HL-60/S4 (cell line): ENCODE measurements around the gene SNAPC4.

Experiments used
- in situ Hi-C: fragments of 300-500 bp; cut with MboI; formaldehyde crosslinking; loops from 2 replicates; pipeline ENCODE4 v1.14.3; 2022; ENCODE audit warnings: low sequenced_read_pairs

Gene SNAPC4

GRCh38 chr9:136409557-136410455, 9.8 kb upstream of the SNAPC4 start:
- in situ Hi-C loops, result loop anchor here (5.0 kb wide), 1 partner anchor 73 kb away; no protein-coding TSS in a partner anchor

GRCh38 chr9:136407911-136408310, 7.9 kb upstream of the SNAPC4 start:
- in situ Hi-C loops, result loop anchor here (5.0 kb wide), 1 partner anchor 71 kb away; no protein-coding TSS in a partner anchor

DNA sequence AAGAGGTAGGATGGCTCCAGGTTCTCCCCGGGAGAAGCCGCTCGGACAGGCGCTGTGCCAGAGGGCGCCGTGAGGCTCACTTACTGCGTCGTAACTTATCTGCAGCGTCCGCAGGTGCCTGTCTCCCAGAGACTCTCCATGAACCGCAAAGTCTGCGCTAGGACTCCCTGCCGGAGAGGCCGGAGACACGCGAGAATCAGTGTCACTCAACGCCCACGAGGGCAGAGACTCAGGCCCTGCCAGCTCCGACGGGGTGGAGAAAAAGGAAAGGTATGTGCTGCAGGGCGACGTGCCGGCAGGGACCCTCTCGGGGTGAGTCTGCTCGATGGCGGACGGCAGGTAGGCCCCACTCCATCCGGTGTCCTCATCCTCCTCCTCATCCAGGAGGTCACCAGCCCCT, 7.1 kb upstream of the SNAPC4 start:
- in situ Hi-C loops, result loop anchor here (5.0 kb wide), 1 partner anchor 70 kb away; no protein-coding TSS in a partner anchor

DNA sequence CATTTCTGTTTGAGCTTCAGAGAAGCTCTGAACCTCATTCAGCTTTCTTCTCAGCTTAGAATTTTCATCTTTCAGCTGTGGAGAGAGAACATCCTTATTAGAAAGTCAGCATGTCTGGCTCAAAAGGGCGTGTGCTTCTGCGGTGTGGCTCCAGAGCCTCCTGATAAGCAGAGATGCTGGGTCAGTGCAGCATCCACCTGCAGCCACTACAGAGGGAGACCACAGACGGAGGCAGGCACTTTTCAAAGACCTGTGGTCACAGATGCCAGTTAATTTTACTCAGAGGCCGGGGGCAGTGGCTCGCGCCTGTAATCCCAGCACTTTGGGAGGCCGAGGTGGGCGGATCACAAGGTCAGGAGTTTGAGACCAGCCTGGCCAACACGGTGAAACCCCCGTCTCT, 5.9 kb upstream of the SNAPC4 start:
- in situ Hi-C loops, result loop anchor here (5.0 kb wide), 1 partner anchor 69 kb away; no protein-coding TSS in a partner anchor

DNA sequence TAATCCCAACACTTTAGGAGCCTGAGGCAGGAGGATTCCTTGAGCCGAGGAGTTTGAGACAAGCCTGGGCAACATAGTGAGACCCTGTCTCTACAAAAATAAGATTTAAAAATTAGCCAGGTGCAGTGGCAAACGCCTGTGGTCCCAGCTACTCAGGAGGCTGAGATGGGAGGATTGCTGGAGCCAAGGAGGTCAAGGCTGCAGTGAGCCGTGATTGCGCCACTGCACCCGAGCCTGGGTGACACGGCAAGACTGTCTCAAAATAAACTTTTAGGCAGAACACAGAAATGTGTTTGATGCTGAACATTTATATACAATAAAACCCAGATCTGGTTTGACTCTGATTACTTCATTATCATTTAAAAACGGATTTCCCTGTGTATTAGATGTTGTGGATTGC, 5.5 kb upstream of the SNAPC4 start:
- in situ Hi-C loops, result loop anchor here (5.0 kb wide), 1 partner anchor 68 kb away; no protein-coding TSS in a partner anchor

- in situ Hi-C loops, result loop anchor here (5.0 kb wide), 1 partner anchor 67 kb away; no protein-coding TSS in a partner anchor
Observed at GRCh38 chr9:136404801-136405136, 4.8 kb upstream of the SNAPC4 start.

GRCh38 chr9:136403915-136404800, 4.2 kb upstream of the SNAPC4 start:
- in situ Hi-C loops, result no loop called here

GRCh38 chr9:136403538-136403914, 3.6 kb upstream of the SNAPC4 start:
- in situ Hi-C loops, result no loop called here

DNA sequence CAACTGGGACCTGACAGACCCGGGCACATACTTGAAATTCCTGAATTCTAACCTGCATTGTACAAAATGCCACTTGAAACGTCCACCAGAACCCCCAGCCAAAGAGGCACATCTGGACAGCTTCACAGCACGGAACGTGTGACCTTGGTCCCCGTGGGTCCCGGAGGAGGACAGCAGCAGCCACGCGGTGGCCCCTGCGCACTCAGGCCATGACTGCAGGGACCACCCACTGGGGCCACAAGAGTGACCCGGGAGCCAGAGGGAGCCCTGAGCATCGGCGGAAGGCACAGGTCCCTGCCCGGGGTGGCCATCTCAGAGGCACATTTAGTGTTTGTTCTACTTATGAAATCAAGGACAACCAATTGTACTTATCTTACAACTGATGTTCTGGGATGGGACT, 2.1 kb upstream of the SNAPC4 start:
- in situ Hi-C loops, result no loop called here

DNA sequence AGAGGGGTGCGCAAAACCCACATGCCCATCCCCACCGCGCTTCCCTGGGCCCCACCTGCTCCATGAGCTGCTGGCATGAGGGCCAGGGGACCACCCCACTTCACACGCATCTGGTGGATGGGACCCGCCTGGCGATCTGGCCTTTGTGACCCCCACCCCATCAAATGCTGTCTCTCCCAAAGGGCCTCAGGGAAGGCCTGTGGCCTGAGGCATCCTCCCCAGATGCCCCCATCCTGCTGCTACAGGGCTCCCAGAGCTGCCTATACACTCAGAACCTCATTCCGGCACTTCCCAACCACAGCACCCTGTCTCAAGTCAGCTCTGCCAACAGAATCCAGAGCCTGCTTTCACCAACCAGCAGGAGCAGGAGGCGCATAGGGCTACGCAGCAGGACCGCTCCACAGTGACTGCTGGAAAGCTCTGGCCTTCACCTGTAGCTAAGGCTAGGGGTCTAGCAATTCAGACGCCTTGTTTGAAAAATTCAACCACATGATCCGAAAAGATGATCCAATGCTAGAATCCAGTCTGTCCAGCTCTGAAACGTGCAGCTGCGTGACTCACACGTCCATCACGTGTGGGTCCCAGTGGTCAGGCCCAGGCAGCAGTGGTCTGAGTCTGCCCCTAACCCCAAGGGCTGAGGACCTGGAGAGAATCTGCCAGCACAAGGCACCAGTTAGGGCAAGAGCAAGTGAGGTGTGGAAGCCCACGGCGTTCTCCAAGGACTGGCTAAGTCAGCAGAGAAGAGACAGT, 1.4 kb upstream of the SNAPC4 start:
- in situ Hi-C loops, result no loop called here

- in situ Hi-C loops, result no loop called here
Observed at GRCh38 chr9:136399176-136400037, 563 bp downstream of the SNAPC4 start.

GRCh38 chr9:136398286-136398685, 1.7 kb downstream of the SNAPC4 start:
- in situ Hi-C loops, result no loop called here

DNA sequence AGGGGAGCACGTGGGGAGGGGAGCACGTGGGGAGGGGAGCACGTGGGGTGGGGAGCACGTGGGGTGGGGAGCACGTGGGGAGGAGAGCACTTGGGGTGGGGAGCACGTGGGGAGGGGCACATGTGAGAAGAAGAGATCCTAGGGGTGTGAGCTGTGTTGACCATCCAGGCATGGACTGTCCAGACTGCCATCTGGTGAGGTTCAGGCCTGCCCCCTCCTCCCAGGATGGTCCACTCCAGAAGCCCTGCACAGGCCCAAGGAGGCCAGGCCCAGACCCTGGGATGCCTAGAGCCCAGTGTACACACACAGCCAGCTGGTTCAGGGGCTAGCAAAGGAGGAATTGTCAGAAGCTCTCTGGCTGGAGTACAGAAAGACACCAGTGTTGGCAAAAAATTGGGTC, 2.3 kb downstream of the SNAPC4 start:
- in situ Hi-C loops, result no loop called here

- in situ Hi-C loops, result no loop called here
Observed at GRCh38 chr9:136396219-136396515, 3.8 kb downstream of the SNAPC4 start.

- in situ Hi-C loops, result no loop called here
Observed at GRCh38 chr9:136395345-136396218, 4.4 kb downstream of the SNAPC4 start.

DNA sequence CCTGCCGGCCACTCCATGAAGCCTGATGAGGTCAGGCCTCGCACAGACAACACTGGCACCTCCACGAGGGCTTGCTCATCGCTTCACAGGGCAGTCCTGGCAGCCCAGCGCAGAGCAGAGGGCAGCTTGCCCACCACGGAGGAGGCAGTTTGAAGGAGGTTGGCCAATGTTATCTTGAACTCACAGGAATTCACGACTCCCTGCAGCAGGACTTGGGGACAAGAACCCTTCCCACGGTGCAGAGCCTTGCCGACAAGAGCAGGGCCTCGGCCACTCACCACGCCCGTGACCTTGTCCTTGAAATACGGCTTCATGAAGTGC, 5.0 kb downstream of the SNAPC4 start:
- in situ Hi-C loops, result no loop called here

GRCh38 chr9:136394312-136395019, 5.5 kb downstream of the SNAPC4 start:
- in situ Hi-C loops, result no loop called here

- in situ Hi-C loops, result no loop called here
Observed at GRCh38 chr9:136393531-136393930, 6.4 kb downstream of the SNAPC4 start.
